ENCODE results near the gene SLC25A13. TPM values are rescaled to one million over a fixed set of nuclear protein-coding genes. Genes with fewer than 3 reads are reported as not detected.

SLC25A13 gene
- total and polyA plus RNA-seq, 9 of the 15 experiments (the other 6 are each of a cell fraction or from before 2014, with no cell fraction given), result 21.4 to 80.2 (median 58.7) TPM

DNA sequence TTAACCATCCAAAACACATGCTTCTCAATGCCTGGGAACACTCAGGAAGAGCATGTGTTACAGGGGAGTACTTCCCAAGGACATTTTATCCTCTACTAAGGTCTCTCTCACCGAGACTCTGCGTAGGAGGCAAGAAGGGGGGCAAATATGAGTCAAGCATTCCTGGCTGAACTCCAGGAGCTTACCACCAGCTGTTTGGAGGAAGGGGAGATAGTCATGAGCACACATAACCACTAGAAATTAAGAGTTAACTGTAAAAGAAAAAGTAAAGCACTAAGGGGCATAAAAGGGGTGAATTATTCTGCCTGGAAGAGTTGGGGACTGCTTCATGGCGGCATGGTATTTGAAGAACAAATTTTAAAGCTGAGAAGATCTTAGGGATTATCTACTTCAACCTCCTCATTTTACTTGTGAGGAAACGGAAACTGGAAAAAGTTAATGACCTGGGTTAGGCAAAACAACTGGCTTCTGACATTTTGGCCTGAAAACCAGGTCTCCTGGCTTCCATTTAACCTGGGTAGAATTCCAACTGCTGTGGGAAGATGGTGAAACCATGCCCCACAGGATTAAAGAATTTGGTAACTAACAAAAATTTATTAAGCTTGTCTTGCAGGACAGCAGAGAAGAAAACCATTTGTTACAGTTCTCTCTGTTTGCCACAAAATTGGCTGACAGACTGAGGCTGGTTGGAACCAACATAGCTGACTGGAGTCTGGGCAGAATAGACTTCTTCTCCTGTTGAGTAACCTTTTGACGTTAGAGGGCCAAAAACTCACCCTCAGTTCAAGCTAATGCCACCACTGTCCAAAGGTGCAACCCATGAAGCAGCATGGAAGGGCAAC is 85.5 kb downstream of the SLC25A13 start (continued):
- TF ChIP-seq POLR2H (tag; IDR thresholded peaks at IDR 0.05; ENCODE audit: low read depth) (peak; percentile 19; the same call in 1 of the 2 replicates), CBFA2T3 (IDR thresholded peaks at IDR 0.05) (peak; percentile 83), GATAD2A (IDR thresholded peaks at IDR 0.05) (peak; percentile 97), MAFG (tag; conservative IDR thresholded peaks at IDR 0.05) (no peak), ZKSCAN8 (CRISPR knock-in tag; IDR thresholded peaks at IDR 0.05) (peak; percentile 32; the same call in 1 of the 2 replicates), MBD2 (IDR thresholded peaks at IDR 0.05; ENCODE audit: borderline replicate concordance, low read depth) (peak; percentile 68), GTF2F1 (IDR thresholded peaks at IDR 0.05; ENCODE audit: low read depth, low read length) (no peak), FOS (IDR thresholded peaks at IDR 0.05; ENCODE audit: extremely low read depth, insufficient read length) (peak; percentile 83), DACH1 (IDR thresholded peaks at IDR 0.05; ENCODE audit: partially characterized antibody) (peak; percentile 99), EHMT2 (IDR thresholded peaks at IDR 0.05) (peak; percentile 71), CXXC5 (CRISPR knock-in tag; IDR thresholded peaks at IDR 0.05) (peak; percentile 29; the same call in 1 of the 2 replicates), LEF1 (IDR thresholded peaks at IDR 0.05) (peak; percentile 87), SMAD4 (CRISPR knock-in tag; conservative IDR thresholded peaks at IDR 0.05) (peak; percentile 72), ZNF384 (IDR thresholded peaks at IDR 0.05; ENCODE audit: low read depth, low read length) (peak; percentile 45; the same call in 1 of the 2 replicates), ATF1 (CRISPR knock-in tag; IDR thresholded peaks at IDR 0.05) (no peak), ATF1 (tag; IDR thresholded peaks at IDR 0.05) (peak; percentile 83), NEUROD1 (IDR thresholded peaks at IDR 0.05; ENCODE audit: borderline replicate concordance, low read depth, low read length, partially characterized antibody) (peak; percentile 90), TBP (optimal IDR thresholded peaks at IDR 0.05; ENCODE audit: low read depth, low read length) (peak; percentile 39), TRIM24 (IDR thresholded peaks at IDR 0.05) (peak; percentile 73 to 80; a peak in 3 of 4 replicates), ZNF140 (CRISPR knock-in tag; IDR thresholded peaks at IDR 0.05) (no peak)
- TF ChIP-seq, protein P1, sequence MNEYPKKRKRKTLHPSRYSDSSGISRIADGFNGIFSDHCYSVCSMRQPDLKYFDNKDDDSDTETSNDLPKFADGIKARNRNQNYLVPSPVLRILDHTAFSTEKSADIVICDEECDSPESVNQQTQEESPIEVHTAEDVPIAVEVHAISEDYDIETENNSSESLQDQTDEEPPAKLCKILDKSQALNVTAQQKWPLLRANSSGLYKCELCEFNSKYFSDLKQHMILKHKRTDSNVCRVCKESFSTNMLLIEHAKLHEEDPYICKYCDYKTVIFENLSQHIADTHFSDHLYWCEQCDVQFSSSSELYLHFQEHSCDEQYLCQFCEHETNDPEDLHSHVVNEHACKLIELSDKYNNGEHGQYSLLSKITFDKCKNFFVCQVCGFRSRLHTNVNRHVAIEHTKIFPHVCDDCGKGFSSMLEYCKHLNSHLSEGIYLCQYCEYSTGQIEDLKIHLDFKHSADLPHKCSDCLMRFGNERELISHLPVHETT (CRISPR knock-in tag; conservative IDR thresholded peaks at IDR 0.05 in 1 of 2, IDR thresholded peaks at IDR 0.05 in 1 of 2), result peak in 1 of 2 experiments; percentile 27; a peak in 2 of 4 replicates
- TF ChIP-seq, protein P2, sequence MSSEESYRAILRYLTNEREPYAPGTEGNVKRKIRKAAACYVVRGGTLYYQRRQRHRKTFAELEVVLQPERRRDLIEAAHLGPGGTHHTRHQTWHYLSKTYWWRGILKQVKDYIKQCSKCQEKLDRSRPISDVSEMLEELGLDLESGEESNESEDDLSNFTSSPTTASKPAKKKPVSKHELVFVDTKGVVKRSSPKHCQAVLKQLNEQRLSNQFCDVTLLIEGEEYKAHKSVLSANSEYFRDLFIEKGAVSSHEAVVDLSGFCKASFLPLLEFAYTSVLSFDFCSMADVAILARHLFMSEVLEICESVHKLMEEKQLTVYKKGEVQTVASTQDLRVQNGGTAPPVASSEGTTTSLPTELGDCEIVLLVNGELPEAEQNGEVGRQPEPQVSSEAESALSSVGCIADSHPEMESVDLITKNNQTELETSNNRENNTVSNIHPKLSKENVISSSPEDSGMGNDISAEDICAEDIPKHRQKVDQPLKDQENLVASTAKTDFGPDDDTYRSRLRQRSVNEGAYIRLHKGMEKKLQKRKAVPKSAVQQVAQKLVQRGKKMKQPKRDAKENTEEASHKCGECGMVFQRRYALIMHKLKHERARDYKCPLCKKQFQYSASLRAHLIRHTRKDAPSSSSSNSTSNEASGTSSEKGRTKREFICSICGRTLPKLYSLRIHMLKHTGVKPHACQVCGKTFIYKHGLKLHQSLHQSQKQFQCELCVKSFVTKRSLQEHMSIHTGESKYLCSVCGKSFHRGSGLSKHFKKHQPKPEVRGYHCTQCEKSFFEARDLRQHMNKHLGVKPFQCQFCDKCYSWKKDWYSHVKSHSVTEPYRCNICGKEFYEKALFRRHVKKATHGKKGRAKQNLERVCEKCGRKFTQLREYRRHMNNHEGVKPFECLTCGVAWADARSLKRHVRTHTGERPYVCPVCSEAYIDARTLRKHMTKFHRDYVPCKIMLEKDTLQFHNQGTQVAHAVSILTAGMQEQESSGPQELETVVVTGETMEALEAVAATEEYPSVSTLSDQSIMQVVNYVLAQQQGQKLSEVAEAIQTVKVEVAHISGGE (CRISPR knock-in tag; IDR thresholded peaks at IDR 0.05), result peak in 1 of 3 experiments; percentile 60; a peak in 2 of 6 replicates
- TF ChIP-seq, protein P3, sequence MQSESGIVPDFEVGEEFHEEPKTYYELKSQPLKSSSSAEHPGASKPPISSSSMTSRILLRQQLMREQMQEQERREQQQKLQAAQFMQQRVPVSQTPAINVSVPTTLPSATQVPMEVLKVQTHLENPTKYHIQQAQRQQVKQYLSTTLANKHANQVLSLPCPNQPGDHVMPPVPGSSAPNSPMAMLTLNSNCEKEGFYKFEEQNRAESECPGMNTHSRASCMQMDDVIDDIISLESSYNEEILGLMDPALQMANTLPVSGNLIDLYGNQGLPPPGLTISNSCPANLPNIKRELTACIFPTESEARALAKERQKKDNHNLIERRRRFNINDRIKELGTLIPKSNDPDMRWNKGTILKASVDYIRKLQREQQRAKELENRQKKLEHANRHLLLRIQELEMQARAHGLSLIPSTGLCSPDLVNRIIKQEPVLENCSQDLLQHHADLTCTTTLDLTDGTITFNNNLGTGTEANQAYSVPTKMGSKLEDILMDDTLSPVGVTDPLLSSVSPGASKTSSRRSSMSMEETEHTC (IDR thresholded peaks at IDR 0.05), result peak; percentile 83

Measured in K562 (cell line).